H1 (cell line): ENCODE measurements around the gene TDRD3. TPM values are rescaled to one million over a fixed set of nuclear protein-coding genes. Genes with fewer than 3 reads are reported as not detected.
A peak's percentile ranks its signal among the peaks of the same experiment; 100 is the strongest.

Experiments used
- CTCF ChIA-PET: fragments of 300-600 bp; sonication (Branson Sonifier 250); formaldehyde crosslinking; loops from one replicate; lab custom pipeline; 2021; ENCODE audit not compliant: partially characterized antibody; lab: Charles Lee
- POLR2A ChIA-PET: fragments of 300-600 bp; sonication (Branson Sonifier 250); formaldehyde crosslinking; loops from one replicate; lab custom pipeline; 2021; ENCODE audit warnings: inconsistent platforms; ENCODE audit not compliant: partially characterized antibody; lab: Charles Lee
- DNase-seq, 2 experiments: peaks; one replicate each; pipeline versions ENCODE4 v3.0.0 to v3.0.0-alpha.2; 2010 to 2022; ENCODE audit warnings: low spot score in 2 of 2, low read depth in 1 of 2, mixed read lengths in 1 of 2
- FAIRE-seq: peaks from 2 replicates; lab custom pipeline; 2011; peaks lifted over from hg19 to GRCh38; lab: Jason Lieb, UNC
- H2AFZ ChIP-seq: 2 replicates; pipeline ENCODE4 v1.8.1; 2012; ENCODE audit warnings: low read length, inconsistent platforms
- H2AK5ac ChIP-seq: 2 replicates; pipeline ENCODE4 v1.6.1; 2013; ENCODE audit warnings: low read depth, low read length
- H2BK120ac ChIP-seq: replicated peaks from 2 replicates; pipeline ENCODE3; 2013; ENCODE audit warnings: low read depth, low read length, inconsistent platforms
- H2BK12ac ChIP-seq: 2 replicates; pipeline ENCODE4 v1.6.1; 2013; ENCODE audit warnings: low read depth, low read length
- H2BK15ac ChIP-seq: 2 replicates; pipeline ENCODE4 v1.6.1; 2013; ENCODE audit warnings: low read length
- H2BK20ac ChIP-seq: 2 replicates; pipeline ENCODE4 v1.6.1; 2013; ENCODE audit warnings: low read length
- H2BK5ac ChIP-seq: 2 replicates; pipeline ENCODE4 v1.6.1; 2013; ENCODE audit warnings: low read depth, low read length
- H3K14ac ChIP-seq: 2 replicates; pipeline ENCODE4 v1.6.1; 2013; ENCODE audit warnings: inconsistent platforms; ENCODE audit not compliant: insufficient read length
- H3K18ac ChIP-seq: 2 replicates; pipeline ENCODE4 v1.6.1; 2013; ENCODE audit warnings: low read length; ENCODE audit errors: extremely low read depth
- H3K23ac ChIP-seq: 2 replicates; pipeline ENCODE4 v1.6.1; 2013; ENCODE audit warnings: inconsistent platforms; ENCODE audit not compliant: insufficient read length
- H3K23me2 ChIP-seq: 2 replicates; pipeline ENCODE4 v1.6.1; 2013; ENCODE audit warnings: low read depth, low read length
- H3K27ac ChIP-seq: 2 replicates; pipeline ENCODE4 v1.6.1; 2011; ENCODE audit warnings: low read depth, low read length, inconsistent platforms
- H3K27me3 ChIP-seq, 4 experiments: replicated peaks in 1 of 4; 1 replicate in 1 of 4; 2 replicates in 3 of 4; pipeline versions ENCODE4 v1.6.1 to v1.8.1; 2011 to 2013; ENCODE audit warnings: low read length in 3 of 4, mild to moderate bottlenecking in 3 of 4, inconsistent platforms in 2 of 4, mixed read lengths in 2 of 4, moderate library complexity in 1 of 4; ENCODE audit not compliant: control insufficient read depth in 3 of 4, insufficient read depth in 3 of 4; ENCODE audit errors: extremely low read depth in 1 of 4
- H3K36me3 ChIP-seq, 4 experiments: 2 replicates each; pipeline versions ENCODE4 v1.6.1 to v1.8.1; 2011 to 2013; ENCODE audit warnings: mild to moderate bottlenecking in 4 of 4, low read length in 3 of 4, moderate library complexity in 2 of 4, control low read depth in 1 of 4, inconsistent platforms in 1 of 4; ENCODE audit not compliant: insufficient read depth in 4 of 4, control insufficient read depth in 2 of 4
- H3K4ac ChIP-seq: replicated peaks from 2 replicates; pipeline ENCODE3; 2013; ENCODE audit warnings: low read length, low read depth, mixed read lengths, inconsistent platforms; ENCODE audit not compliant: insufficient read length
- H3K4me1 ChIP-seq, 4 experiments: replicated peaks in 1 of 4; 1 replicate in 1 of 4; 2 replicates in 3 of 4; pipeline versions ENCODE4 v1.6.1 to v1.8.1; 2011 to 2013; ENCODE audit warnings: low read length in 3 of 4, inconsistent platforms in 2 of 4, mixed read lengths in 1 of 4; ENCODE audit not compliant: insufficient read depth in 4 of 4, control insufficient read depth in 3 of 4
- H3K4me2 ChIP-seq, 2 experiments: 2 replicates each; pipeline versions ENCODE4 v1.6.1 to v1.8.1; 2011 to 2013; ENCODE audit warnings: low read depth in 2 of 2, low read length in 2 of 2, control low read depth in 1 of 2, inconsistent platforms in 1 of 2, mild to moderate bottlenecking in 1 of 2; ENCODE audit not compliant: insufficient read depth in 1 of 2
- H3K4me3 ChIP-seq, 4 experiments: fragments of 200-600, 300-600 bp in 1 of 4; sonication (generic), shearing (Covaris generic), sonication (Bioruptor Twin) in 1 of 4; 2 replicates each; pipeline versions ENCODE4 v1.5.1 to v1.8.1; 2011 to 2016; ENCODE audit warnings: low read length in 4 of 4, low read depth in 3 of 4, control low read depth in 2 of 4, inconsistent platforms in 2 of 4, mild to moderate bottlenecking in 2 of 4, mixed read lengths in 1 of 4, moderate library complexity in 1 of 4; ENCODE audit not compliant: insufficient read depth in 2 of 4; ENCODE audit errors: extremely low read depth in 1 of 4
- H3K56ac ChIP-seq: replicated peaks from 2 replicates; pipeline ENCODE3; 2013; ENCODE audit warnings: low read depth, mild to moderate bottlenecking, mixed read lengths, low read length, inconsistent platforms; ENCODE audit not compliant: insufficient read length
- H3K79me1 ChIP-seq: 2 replicates; pipeline ENCODE4 v1.6.1; 2013; ENCODE audit warnings: low read depth, low read length, control low read depth
- H3K79me2 ChIP-seq, 2 experiments: 2 replicates each; pipeline versions ENCODE4 v1.6.1 to v1.8.1; 2012 to 2013; ENCODE audit warnings: low read length in 2 of 2, mild to moderate bottlenecking in 2 of 2, inconsistent platforms in 1 of 2; ENCODE audit not compliant: insufficient read depth in 2 of 2, control insufficient read depth in 1 of 2
- H3K9ac ChIP-seq, 4 experiments: replicated peaks in 1 of 4; 1 replicate in 1 of 4; 2 replicates in 3 of 4; pipeline versions ENCODE4 v1.6.1 to v1.8.1; 2011 to 2013; ENCODE audit warnings: low read depth in 3 of 4, low read length in 3 of 4, control low read depth in 2 of 4, mild to moderate bottlenecking in 2 of 4, moderate library complexity in 2 of 4, inconsistent platforms in 1 of 4; ENCODE audit errors: extremely low read depth in 1 of 4
- H3K9me3 ChIP-seq, 2 experiments: 2 replicates each; pipeline versions ENCODE4 v1.6.1 to v1.8.1; 2012 to 2013; ENCODE audit warnings: mild to moderate bottlenecking in 2 of 2, moderate library complexity in 2 of 2, control low read depth in 1 of 2, inconsistent platforms in 1 of 2, low read depth in 1 of 2, low read length in 1 of 2, mixed read lengths in 1 of 2; ENCODE audit not compliant: insufficient read depth in 2 of 2
- H4K20me1 ChIP-seq, 2 experiments: replicated peaks in 1 of 2; 2 replicates each; pipeline versions ENCODE3 to v1.8.1; 2011 to 2013; ENCODE audit warnings: inconsistent platforms in 2 of 2, low read length in 2 of 2, mild to moderate bottlenecking in 1 of 2; ENCODE audit not compliant: insufficient read depth in 2 of 2, control insufficient read depth in 1 of 2
- H4K5ac ChIP-seq: 2 replicates; pipeline ENCODE4 v1.6.1; 2013; ENCODE audit warnings: low read length, low read depth, mixed read lengths, inconsistent platforms; ENCODE audit not compliant: insufficient read length
- H4K8ac ChIP-seq: 2 replicates; pipeline ENCODE4 v1.8.0; 2013; ENCODE audit warnings: mild to moderate bottlenecking, moderate library complexity, low read length, inconsistent platforms; ENCODE audit not compliant: insufficient read depth; ENCODE audit errors: extremely low read depth
- H4K91ac ChIP-seq: replicated peaks from 2 replicates; pipeline ENCODE3; 2013; ENCODE audit warnings: low read length, mixed read lengths, inconsistent platforms; ENCODE audit not compliant: insufficient read length
- CEBPB ChIP-seq: IDR thresholded peaks from 2 replicates; pipeline ENCODE4 v1.6.1; 2012; ENCODE audit warnings: low read depth, low read length
- EP300 ChIP-seq, 2 experiments: IDR thresholded peaks; 1 replicate in 1 of 2; 2 replicates in 1 of 2; pipeline ENCODE4 v1.6.1; 2011 to 2012; ENCODE audit warnings: low read depth in 2 of 2, low read length in 2 of 2, mild to moderate bottlenecking in 2 of 2, borderline replicate concordance in 1 of 2, inconsistent platforms in 1 of 2, moderate library complexity in 1 of 2
- POU5F1 ChIP-seq: IDR thresholded peaks from 2 replicates; pipeline ENCODE4 v1.6.1; 2011; ENCODE audit warnings: low read depth, mild to moderate bottlenecking, low read length, moderate library complexity
- SUZ12 ChIP-seq: fragments of 200-600 bp; sonication (generic); IDR thresholded peaks from 2 replicates; pipeline ENCODE4 v1.6.1; 2012; ENCODE audit warnings: mild to moderate bottlenecking, inconsistent platforms, low read length, moderate library complexity, mixed read lengths
- WGBS, 2 experiments: shearing (Covaris generic) in 1 of 2; methylation state at CpG; one replicate each; pipeline versions ENCODE4 v1.1.6 to v1.1.7; 2013 to 2015; ENCODE audit warnings: low lambda C conversion rate in 2 of 2, mixed read lengths in 2 of 2, inconsistent platforms in 1 of 2, low coverage in 1 of 2, missing lambda C conversion rate in 1 of 2; ENCODE audit not compliant: insufficient replicate concordance in 2 of 2, insufficient coverage in 1 of 2, insufficient read length in 1 of 2; ENCODE audit errors: extremely low coverage in 1 of 2, missing lambda C conversion rate in 1 of 2; 5-methylcytosine and 5-hydroxymethylcytosine counted together
- polyA plus RNA-seq, 7 experiments: library from polyadenylated mRNA; depleted of rRNA in 3 of 7; stranded (reverse) in 5 of 7; unstranded in 2 of 7; fragments of >200 nt in 5 of 7; fragments of 200-250 nt in 2 of 7; gene quantifications; 1 replicate in 5 of 7; 2 replicates in 1 of 7; 4 replicates in 1 of 7; pipeline versions ENCODE4 v1.2.1 to v1.2.3, GENCODE V29; 2011 to 2013; ENCODE audit warnings: missing spikeins in 2 of 7, mixed read lengths in 2 of 7
- total RNA-seq: library from RNA; stranded (reverse); fragmentation: NEBNext Ultra II Directional; extraction: Animal tissue kit (Norgen Biotek cat#: 25700); gene quantifications from 2 replicates; pipeline ENCODE4 v1.2.1, GENCODE V29; 2021

TDRD3 gene
- total and polyA plus RNA-seq, 2 of the 8 experiments (the other 6 are each of a cell fraction or from before 2014, with no cell fraction given), result 2.5 to 14.7 TPM

GRCh38 chr13:60604058-60604457 is 207.0 kb downstream of the TDRD3 start:
- H3K9ac ChIP-seq, result no peak overlapping the region
- POLR2A ChIA-PET, result no interaction called here
- H3K4me2 ChIP-seq, result no peak overlapping the region
- no peaks in the 10 kb centered on the region for H4K20me1 ChIP-seq
- H3K27ac ChIP-seq, result no peak overlapping the region
- H2BK5ac ChIP-seq, result no peak overlapping the region
- H3K23ac ChIP-seq, result no peak overlapping the region
- no peaks in the 10 kb centered on the region for H3K79me2 ChIP-seq
- no peak overlapping the region for H4K5ac ChIP-seq
- 90% methylated on average over 6 of the region's 6 CpGs; no CpG with 5 or more reads in 1 of the 2 experiments for WGBS, 2 experiments
- no peaks in the 10 kb centered on the region for H3K79me1 ChIP-seq
- no peak overlapping the region for H2AFZ ChIP-seq
- no peaks in the 10 kb centered on the region for H3K36me3 ChIP-seq
- H2AK5ac ChIP-seq, result no peak overlapping the region
- no peak overlapping the region for H3K4me3 ChIP-seq
- TF ChIP-seq CEBPB, result peak; percentile 81
- no peak for TF ChIP-seq EP300 (IDR thresholded peaks at IDR 0.05; ENCODE audit: borderline replicate concordance in 1 of 2, low read depth in 2 of 2, low read length in 2 of 2)
- no peak for TF ChIP-seq SUZ12
- TF ChIP-seq POU5F1, result no peak
- H3K14ac ChIP-seq, result no peak overlapping the region
- H4K91ac ChIP-seq, result no peak overlapping the region
- DNase-seq, result no peak
- no peaks in the 10 kb centered on the region for H3K4me1 ChIP-seq
- H3K18ac ChIP-seq, result no peak overlapping the region
- H3K4ac ChIP-seq, result no peak overlapping the region
- no peaks in the 10 kb centered on the region for H3K23me2 ChIP-seq
- no peak overlapping the region for H2BK20ac ChIP-seq
- no peaks in the 10 kb centered on the region for H3K9me3 ChIP-seq
- H2BK15ac ChIP-seq, result no peak overlapping the region
- no peaks in the 10 kb centered on the region for H3K27me3 ChIP-seq
- H2BK12ac ChIP-seq, result no peak overlapping the region
- no peak overlapping the region for H3K56ac ChIP-seq
- CTCF ChIA-PET, result interaction anchor here (0.6 to 1.1 kb wide), 3 partner anchors 14 to 131 kb away, joined by 3 read pairs; no protein-coding TSS in a partner anchor
- no peak for FAIRE-seq
- H2BK120ac ChIP-seq, result no peak overlapping the region
- no peak overlapping the region for H4K8ac ChIP-seq
